GM12878 (cell line): ENCODE data around the gene MAN1B1. TPM values are rescaled to one million over a fixed set of nuclear protein-coding genes. Genes with fewer than 3 reads are reported as not detected.

Source experiments
- ATAC-seq: fragments of 200-7000 bp; cut with Tn5 transposase; 3 replicates; pipeline ENCODE4 v1.9.1; 2020; ENCODE audit warnings: mild to moderate bottlenecking, moderate library complexity
- BruUV-seq: library from RNA; stranded (reverse); fragments of 400-500 nt; replicated peaks from 2 replicates; lab custom pipeline; 2021; lab: Mats Ljungman, UMichigan
- CTCF ChIA-PET: fragments of 300-600 bp; sonication (Branson Sonifier 250); formaldehyde crosslinking; extraction: SDS; loops from one replicate; lab custom pipeline; 2021; ENCODE audit warnings: inconsistent platforms; lab: Yijun Ruan, JAX
- POLR2A ChIA-PET: fragments of 350-600 bp; formaldehyde crosslinking; extraction: SDS; loops from one replicate; lab custom pipeline; 2021; ENCODE audit warnings: inconsistent platforms; lab: Charles Lee
- RAD21 ChIA-PET: fragments of 300-600 bp; sonication (Branson Sonifier 250); formaldehyde crosslinking; loops from one replicate; lab custom pipeline; 2023; ENCODE audit warnings: antibody characterized with exemption; ENCODE audit not compliant: unreplicated experiment; lab: Charles Lee
- SMC1A ChIA-PET: fragments of 300-600 bp; sonication (Branson Sonifier 250); formaldehyde crosslinking; loops from one replicate; lab custom pipeline; 2023; ENCODE audit not compliant: unreplicated experiment, uncharacterized antibody; lab: Charles Lee
- DNase-seq: peaks from one replicate; pipeline ENCODE4 v3.0.0-alpha.2; 2011; ENCODE audit warnings: low read depth, low spot score
- FAIRE-seq: peaks from 3 replicates; lab custom pipeline; 2011; peaks lifted over from hg19 to GRCh38; lab: Jason Lieb, UNC
- H2AFZ ChIP-seq: 2 replicates; pipeline ENCODE4 v1.6.0; 2011; ENCODE audit warnings: low read depth, low read length, control low read depth; ENCODE audit not compliant: control insufficient read depth
- H3K27ac ChIP-seq: 2 replicates; pipeline ENCODE4 v1.5.1; 2011; ENCODE audit warnings: control low read depth; ENCODE audit not compliant: control insufficient read depth, insufficient read depth
- H3K27me3 ChIP-seq, 2 experiments: replicated peaks in 1 of 2; 2 replicates each; pipeline versions ENCODE4 v1.6.0 to v1.6.1; 2011; ENCODE audit warnings: low read length in 1 of 2; ENCODE audit not compliant: control insufficient read depth in 2 of 2, insufficient read depth in 2 of 2
- H3K36me3 ChIP-seq, 2 experiments: 2 replicates each; pipeline ENCODE4 v1.5.1; 2011; ENCODE audit warnings: low read length in 1 of 2; ENCODE audit not compliant: control insufficient read depth in 2 of 2, insufficient read depth in 2 of 2
- H3K4me1 ChIP-seq: 2 replicates; pipeline ENCODE4 v1.6.1; 2011; ENCODE audit warnings: mild to moderate bottlenecking, low read length, moderate library complexity, mixed read lengths; ENCODE audit not compliant: control insufficient read depth, insufficient read depth
- H3K4me2 ChIP-seq: 2 replicates; pipeline ENCODE4 v1.6.0; 2011; ENCODE audit warnings: control low read depth; ENCODE audit not compliant: control insufficient read depth, insufficient read depth
- H3K4me3 ChIP-seq: fragments of 200-600 bp; sonication (generic); 2 replicates; pipeline ENCODE4 v1.5.1; 2016
- H3K79me2 ChIP-seq: 2 replicates; pipeline ENCODE4 v1.6.0; 2011; ENCODE audit warnings: low read length; ENCODE audit not compliant: control insufficient read depth, insufficient read depth
- H3K9ac ChIP-seq: 2 replicates; pipeline ENCODE4 v1.8.0; 2011; ENCODE audit warnings: low read length, control low read depth, mixed read lengths; ENCODE audit not compliant: control insufficient read depth, insufficient read depth
- H3K9me3 ChIP-seq: replicated peaks from 3 replicates; pipeline ENCODE4 v1.5.1; 2011; ENCODE audit warnings: mild to moderate bottlenecking, low read length; ENCODE audit not compliant: control insufficient read depth, insufficient read depth
- H4K20me1 ChIP-seq: 2 replicates; pipeline ENCODE4 v1.6.0; 2011; ENCODE audit not compliant: control insufficient read depth, insufficient read depth
- BCL11A ChIP-seq: IDR thresholded peaks from 2 replicates; pipeline ENCODE4 v1.6.1; 2011; ENCODE audit warnings: low read depth, low read length
- CHD1 ChIP-seq: IDR thresholded peaks from 2 replicates; pipeline ENCODE4 v1.6.1; 2012; ENCODE audit warnings: low read depth, low read length, improper control_type of control experiment
- CREB1 ChIP-seq: IDR thresholded peaks from 2 replicates; pipeline ENCODE4 v1.6.1; 2012; ENCODE audit warnings: low read depth, mild to moderate bottlenecking, inconsistent platforms
- DPF2 ChIP-seq: fragments of 450-650 bp; IDR thresholded peaks from 2 replicates; pipeline ENCODE4 v1.6.1; 2017; ENCODE audit warnings: mild to moderate bottlenecking
- EED ChIP-seq: sonication (generic); IDR thresholded peaks from 2 replicates; pipeline ENCODE4 v1.6.1; 2016; ENCODE audit warnings: antibody characterized with exemption, low read depth
- EZH2 ChIP-seq: IDR thresholded peaks from 2 replicates; pipeline ENCODE4 v1.6.1; 2012; ENCODE audit warnings: low read depth, mild to moderate bottlenecking, control low read depth, inconsistent platforms, low read length, borderline replicate concordance; ENCODE audit not compliant: control insufficient read depth
- FOXK2 ChIP-seq: fragments of 450-650 bp; IDR thresholded peaks from 2 replicates; pipeline ENCODE4 v1.6.1; 2017; ENCODE audit warnings: mild to moderate bottlenecking, moderate library complexity
- FOXM1 ChIP-seq: IDR thresholded peaks from 2 replicates; pipeline ENCODE4 v1.6.1; 2012; ENCODE audit warnings: low read depth, mild to moderate bottlenecking, inconsistent platforms, low read length, moderate library complexity
- NFYA ChIP-seq: IDR thresholded peaks from 2 replicates; pipeline ENCODE4 v1.6.1; 2011; ENCODE audit warnings: low read depth, mild to moderate bottlenecking, low read length, improper control_type of control experiment, borderline replicate concordance
- NR2C1 ChIP-seq: fragments of 450-650 bp; IDR thresholded peaks from 2 replicates; pipeline ENCODE4 v1.6.1; 2017; ENCODE audit warnings: antibody characterized with exemption, mild to moderate bottlenecking, moderate library complexity
- NR2F1 ChIP-seq: fragments of 450-650 bp; conservative IDR thresholded peaks from 2 replicates; pipeline ENCODE4 v1.6.1; 2017; ENCODE audit warnings: mild to moderate bottlenecking
- SUPT20H ChIP-seq: IDR thresholded peaks from 2 replicates; pipeline ENCODE4 v1.6.1; 2011; ENCODE audit warnings: low read depth, mild to moderate bottlenecking, low read length, moderate library complexity, borderline replicate concordance; ENCODE audit not compliant: control insufficient read depth
- TCF3 ChIP-seq: IDR thresholded peaks from 2 replicates; pipeline ENCODE4 v1.6.1; 2012; ENCODE audit warnings: low read depth, mild to moderate bottlenecking, low read length, borderline replicate concordance; ENCODE audit not compliant: insufficient read depth
- ZNF207 ChIP-seq: fragments of 450-650 bp; IDR thresholded peaks from 2 replicates; pipeline ENCODE4 v1.6.1; 2014; ENCODE audit warnings: antibody characterized with exemption, mild to moderate bottlenecking, borderline replicate concordance
- ZZZ3 ChIP-seq: IDR thresholded peaks from 2 replicates; pipeline ENCODE4 v1.6.1; 2011; ENCODE audit warnings: low read depth; ENCODE audit not compliant: control insufficient read depth, insufficient read length
- WGBS: methylation state at CpG from one replicate; pipeline ENCODE4 v1.1.6; 2016; ENCODE audit warnings: low lambda C conversion rate; ENCODE audit not compliant: insufficient replicate concordance, insufficient coverage; ENCODE audit errors: missing lambda C conversion rate; 5-methylcytosine and 5-hydroxymethylcytosine counted together
- in situ Hi-C: fragments of 300-500 bp; cut with MboI; formaldehyde crosslinking; loops from 9 replicates; pipeline ENCODE4 v1.14.3; 2018; ENCODE audit warnings: mixed read lengths
- intact Hi-C: fragments of 100-400 bp; cut with micrococcal nuclease; formaldehyde crosslinking; loops from one replicate; pipeline ENCODE4 v1.14.2; 2022; ENCODE audit not compliant: unreplicated experiment
- polyA plus RNA-seq, 11 experiments: library from polyadenylated mRNA; depleted of rRNA in 4 of 11; unstranded in 6 of 11; stranded (reverse) in 5 of 11; fragments of >200 nt; fragmentation: Nextera tagmentation in 4 of 11; fragmentation: Illumina TruSeq in 1 of 11; extraction: Ambion mirVana in 4 of 11; extraction: Trizol in 1 of 11; gene quantifications; 1 replicate in 1 of 11; 2 replicates in 10 of 11; pipeline versions ENCODE4 v1.2.1 to v1.2.3, GENCODE V29; 2011 to 2016; ENCODE audit warnings: inconsistent platforms in 2 of 11, missing spikeins in 2 of 11, low read depth in 1 of 11
- total RNA-seq, 4 experiments: library from RNA; depleted of rRNA in 3 of 4; stranded (reverse); fragments of >200 nt in 3 of 4; fragmentation: Illumina TruSeq in 1 of 4; extraction: Trizol in 1 of 4; gene quantifications; 2 replicates each; pipeline versions ENCODE4 v1.2.1 to v1.2.3, GENCODE V29; 2013 to 2021
- TF ChIP-seq, protein P1 (sequence below): IDR thresholded peaks from 2 replicates; pipeline ENCODE4 v1.6.1; 2012; ENCODE audit warnings: low read depth, low read length, improper control_type of control experiment

MAN1B1 gene
- total and polyA plus RNA-seq, 10 of the 15 experiments (the other 5 are each of a cell fraction or from before 2014, with no cell fraction given) = 0.71 to 34.1 (median 22.7) TPM

- POLR2A ChIA-PET = interaction anchor here (1.5 to 3.1 kb wide), 2 partner anchors 13 to 14 kb away, joined by 8 to 11 read pairs; no protein-coding TSS in a partner anchor
- H3K4me3 ChIP-seq = no peak overlapping the region
- H3K27ac ChIP-seq = no peak overlapping the region
- no peaks in the 10 kb centered on the region; the same call in 2 of the 3 replicates for H3K9me3 ChIP-seq
- H2AFZ ChIP-seq = no peak overlapping the region
- TF ChIP-seq, protein P1, sequence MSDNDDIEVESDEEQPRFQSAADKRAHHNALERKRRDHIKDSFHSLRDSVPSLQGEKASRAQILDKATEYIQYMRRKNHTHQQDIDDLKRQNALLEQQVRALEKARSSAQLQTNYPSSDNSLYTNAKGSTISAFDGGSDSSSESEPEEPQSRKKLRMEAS = no peak
- SMC1A ChIA-PET = no interaction called here
- 16% methylated on average over 27 of the region's 27 CpGs for WGBS
- in situ Hi-C loops (no loop called here), intact Hi-C loops (no loop called here)
- no peaks in the 10 kb centered on the region for H3K4me1 ChIP-seq
- ATAC-seq = peak; percentile 59
- no peaks in the 10 kb centered on the region for H4K20me1 ChIP-seq
- RAD21 ChIA-PET = interaction anchor here (0.6 kb wide), 1 partner anchor 41 kb away, joined by 4 read pairs; no protein-coding TSS in a partner anchor
- DNase-seq = no peak
- BruUV-seq = no TSS peak
- H3K4me2 ChIP-seq = no peak overlapping the region
- CTCF ChIA-PET = interaction anchor here (0.6 kb wide), 1 partner anchor 377 kb away, joined by 3 read pairs; no protein-coding TSS in a partner anchor
- FAIRE-seq = no peak
- no peaks in the 10 kb centered on the region for H3K36me3 ChIP-seq
- H3K79me2 ChIP-seq = no peaks in the 10 kb centered on the region
- H3K9ac ChIP-seq = no peak overlapping the region
- peaks cover 10 to 14% of the 10 kb centered on the region in 2 experiments for H3K27me3 ChIP-seq
These were observed 49.6 kb downstream of the MAN1B1 start for GRCh38 chr9:137136261-137136880.

DNA sequence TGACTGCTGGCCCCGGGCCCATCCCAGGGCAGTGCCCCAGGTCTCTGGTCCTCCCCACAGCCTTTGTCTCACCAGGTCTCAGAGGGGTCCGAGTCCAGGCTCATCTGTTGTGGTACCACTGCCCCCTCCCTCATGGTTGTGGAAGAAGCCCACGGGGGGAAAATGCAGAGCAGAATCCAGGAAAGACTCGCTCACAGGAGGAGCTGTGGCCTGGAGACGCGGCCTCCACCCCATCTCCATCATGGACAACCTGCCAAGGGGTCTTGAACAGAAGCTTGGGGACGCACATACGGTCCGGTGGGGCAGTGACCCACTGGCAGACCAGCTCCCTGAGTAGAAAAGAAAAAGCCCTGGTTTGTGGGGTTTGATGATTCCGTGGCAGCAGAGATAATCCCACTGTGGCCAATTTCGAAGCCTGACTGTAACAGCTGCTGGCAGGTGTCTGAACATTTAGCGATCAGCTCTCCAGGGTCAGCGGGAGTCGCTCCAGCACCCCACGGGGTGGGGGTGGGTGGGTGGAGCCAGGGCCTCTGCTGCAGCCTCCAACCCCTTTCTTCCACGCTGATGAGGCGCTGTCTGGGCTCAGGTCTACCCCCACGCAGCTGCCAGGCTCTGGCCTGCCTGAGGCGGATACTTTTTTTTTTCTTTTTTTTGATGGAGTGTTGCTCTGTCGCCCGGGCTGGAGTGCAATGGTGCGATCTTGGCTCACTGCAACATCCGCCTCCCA is 50.3 kb downstream of the MAN1B1 start:
- intact Hi-C loops (no loop called here), in situ Hi-C loops (no loop called here)
- ChIA-PET POLR2A (interaction anchor here (0.6 to 3.1 kb wide), 2 partner anchors 13 to 141 kb away, joined by 3 to 8 read pairs; partner anchors contain the start of gene TOR4A), SMC1A (no interaction called here), RAD21 (interaction anchor here (0.6 kb wide), 1 partner anchor 41 kb away, joined by 4 read pairs; no protein-coding TSS in a partner anchor), CTCF (interaction anchor here (0.6 kb wide), 1 partner anchor 378 kb away, joined by 3 read pairs; no protein-coding TSS in a partner anchor)
- Histone ChIP-seq H3K27ac (no peak overlapping the region), H3K36me3 (no peaks in the 10 kb centered on the region), H4K20me1 (no peaks in the 10 kb centered on the region), H3K4me3 (no peak overlapping the region), H3K4me2 (no peak overlapping the region), H3K79me2 (no peaks in the 10 kb centered on the region), H3K9ac (no peak overlapping the region), H2AFZ (no peak overlapping the region), H3K27me3 (peaks cover 10 to 14% of the 10 kb centered on the region in 2 experiments), H3K4me1 (no peaks in the 10 kb centered on the region), H3K9me3 (no peaks in the 10 kb centered on the region; the same call in 2 of the 3 replicates)
- ATAC-seq = no peak
- no TSS peak for BruUV-seq
- FAIRE-seq = no peak
- WGBS = 66% methylated on average over 20 of the region's 23 CpGs
- no peak for TF ChIP-seq SUPT20H
- no peak for TF ChIP-seq CREB1
- TF ChIP-seq FOXK2 = no peak
- TF ChIP-seq TCF3 = no peak
- TF ChIP-seq ZZZ3 = no peak
- TF ChIP-seq NR2F1 = no peak
- no peak for TF ChIP-seq EZH2
- no peak for TF ChIP-seq DPF2
- TF ChIP-seq EED = no peak
- no peak for TF ChIP-seq NFYA
- no peak for TF ChIP-seq CHD1
- no peak for TF ChIP-seq BCL11A
- no peak for TF ChIP-seq NR2C1
- TF ChIP-seq FOXM1 = no peak
- TF ChIP-seq ZNF207 = no peak
- no peak for DNase-seq
